ENCODE measurements around the gene PKDREJ.

PKDREJ gene

GRCh38 chr22:46214616-46215015 lies 48.5 kb downstream of the PKDREJ start:
- Histone ChIP-seq H3K27ac (no peak overlapping the region), H3K9ac (no peak overlapping the region), H3K4me3 (ENCODE audit: low read depth, low read length) (no peak overlapping the region), H3K4me2 (ENCODE audit: low read length) (no peak overlapping the region), H3K4me1 (no peaks in the 10 kb centered on the region), H3K36me3 (ENCODE audit: control insufficient read depth, insufficient read depth, low read length) (no peaks in the 10 kb centered on the region), H2AFZ (no peak overlapping the region), H3K27me3 (ENCODE audit: control insufficient read depth, insufficient read depth, low read length) (no peaks in the 10 kb centered on the region), H3K79me2 (no peaks in the 10 kb centered on the region), H3K9me3 (ENCODE audit: control insufficient read depth, low read length) (no peaks in the 10 kb centered on the region)
- no peak for TF ChIP-seq CTCF (IDR thresholded peaks at IDR 0.05)

- Histone ChIP-seq H3K9me3 (ENCODE audit: control insufficient read depth, low read length) (no peaks in the 10 kb centered on the region), H3K4me1 (no peaks in the 10 kb centered on the region), H3K27ac (no peak overlapping the region), H3K36me3 (ENCODE audit: control insufficient read depth, insufficient read depth, low read length) (no peaks in the 10 kb centered on the region), H3K9ac (no peak overlapping the region), H2AFZ (no peak overlapping the region), H3K79me2 (no peaks in the 10 kb centered on the region), H3K27me3 (ENCODE audit: control insufficient read depth, insufficient read depth, low read length) (no peaks in the 10 kb centered on the region), H3K4me2 (ENCODE audit: low read length) (no peak overlapping the region), H3K4me3 (ENCODE audit: low read depth, low read length) (no peak overlapping the region)
- no peak for TF ChIP-seq CTCF (IDR thresholded peaks at IDR 0.05)
Measured at GRCh38 chr22:46214149-46214548, 49.0 kb downstream of the PKDREJ start.

GRCh38 chr22:46213052-46213451 lies 50.1 kb downstream of the PKDREJ start:
- Histone ChIP-seq H3K9ac (no peak overlapping the region), H3K4me2 (ENCODE audit: low read length) (no peak overlapping the region), H2AFZ (no peak overlapping the region), H3K4me3 (ENCODE audit: low read depth, low read length) (no peak overlapping the region), H3K36me3 (ENCODE audit: control insufficient read depth, insufficient read depth, low read length) (no peaks in the 10 kb centered on the region), H3K4me1 (no peaks in the 10 kb centered on the region), H3K27ac (no peak overlapping the region), H3K9me3 (ENCODE audit: control insufficient read depth, low read length) (no peaks in the 10 kb centered on the region), H3K27me3 (ENCODE audit: control insufficient read depth, insufficient read depth, low read length) (no peaks in the 10 kb centered on the region), H3K79me2 (no peaks in the 10 kb centered on the region)
- no peak for TF ChIP-seq CTCF (IDR thresholded peaks at IDR 0.05)

GRCh38 chr22:46212195-46212594 lies 50.9 kb downstream of the PKDREJ start:
- Histone ChIP-seq H3K4me2 (ENCODE audit: low read length) (no peak overlapping the region), H3K36me3 (ENCODE audit: control insufficient read depth, insufficient read depth, low read length) (no peaks in the 10 kb centered on the region), H3K4me1 (no peaks in the 10 kb centered on the region), H3K79me2 (no peaks in the 10 kb centered on the region), H3K27ac (no peak overlapping the region), H2AFZ (no peak overlapping the region), H3K4me3 (ENCODE audit: low read depth, low read length) (no peak overlapping the region), H3K9me3 (ENCODE audit: control insufficient read depth, low read length) (no peaks in the 10 kb centered on the region), H3K9ac (no peak overlapping the region), H3K27me3 (ENCODE audit: control insufficient read depth, insufficient read depth, low read length) (no peaks in the 10 kb centered on the region)
- TF ChIP-seq CTCF (IDR thresholded peaks at IDR 0.05) = no peak

GRCh38 chr22:46209262-46209661 lies 53.9 kb downstream of the PKDREJ start:
- Histone ChIP-seq H3K4me1 (no peaks in the 10 kb centered on the region), H3K27me3 (ENCODE audit: control insufficient read depth, insufficient read depth, low read length) (no peaks in the 10 kb centered on the region), H3K9me3 (ENCODE audit: control insufficient read depth, low read length) (no peaks in the 10 kb centered on the region), H3K4me2 (ENCODE audit: low read length) (no peak overlapping the region), H3K27ac (no peak overlapping the region), H3K9ac (no peak overlapping the region), H3K4me3 (ENCODE audit: low read depth, low read length) (no peak overlapping the region), H3K36me3 (ENCODE audit: control insufficient read depth, insufficient read depth, low read length) (no peaks in the 10 kb centered on the region), H3K79me2 (no peaks in the 10 kb centered on the region), H2AFZ (no peak overlapping the region)
- TF ChIP-seq CTCF (IDR thresholded peaks at IDR 0.05) = no peak

Measured in parathyroid adenoma (tissue), 2 donors.